HG03565 (cell line): ENCODE results near the gene UBTF.

Experiments used
- ATAC-seq: cut with Tn5 transposase; IDR thresholded peaks from one replicate; pipeline ENCODE4 v1.9.1; 2021; ENCODE audit warnings: mild to moderate bottlenecking, moderate library complexity; ENCODE audit not compliant: unreplicated experiment

Gene UBTF

GRCh38 chr17:44216173-44216572, 3.3 kb downstream of the UBTF start:
- ATAC-seq = no peak

DNA sequence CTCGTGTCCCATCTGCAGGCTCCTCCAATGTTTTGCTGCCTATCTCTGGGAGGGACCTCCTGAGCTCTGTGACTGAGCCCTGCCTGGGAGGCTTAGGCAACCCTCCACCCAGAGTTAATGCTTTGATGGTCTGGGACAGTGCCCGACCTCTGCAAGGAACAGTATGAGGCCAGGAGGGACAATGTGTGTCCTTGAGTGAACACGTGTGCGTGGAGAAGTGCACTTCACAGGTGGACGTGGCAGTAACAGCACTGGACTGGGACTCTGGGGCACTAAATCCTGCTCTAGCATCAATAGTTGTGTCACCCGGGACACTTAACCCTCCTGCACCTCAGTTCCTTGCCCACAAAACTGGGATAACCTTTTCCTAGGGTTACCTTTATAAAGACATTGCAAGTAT, 4.6 kb downstream of the UBTF start:
- no peak for ATAC-seq

GRCh38 chr17:44214230-44214494, 5.3 kb downstream of the UBTF start:
- no peak for ATAC-seq

DNA sequence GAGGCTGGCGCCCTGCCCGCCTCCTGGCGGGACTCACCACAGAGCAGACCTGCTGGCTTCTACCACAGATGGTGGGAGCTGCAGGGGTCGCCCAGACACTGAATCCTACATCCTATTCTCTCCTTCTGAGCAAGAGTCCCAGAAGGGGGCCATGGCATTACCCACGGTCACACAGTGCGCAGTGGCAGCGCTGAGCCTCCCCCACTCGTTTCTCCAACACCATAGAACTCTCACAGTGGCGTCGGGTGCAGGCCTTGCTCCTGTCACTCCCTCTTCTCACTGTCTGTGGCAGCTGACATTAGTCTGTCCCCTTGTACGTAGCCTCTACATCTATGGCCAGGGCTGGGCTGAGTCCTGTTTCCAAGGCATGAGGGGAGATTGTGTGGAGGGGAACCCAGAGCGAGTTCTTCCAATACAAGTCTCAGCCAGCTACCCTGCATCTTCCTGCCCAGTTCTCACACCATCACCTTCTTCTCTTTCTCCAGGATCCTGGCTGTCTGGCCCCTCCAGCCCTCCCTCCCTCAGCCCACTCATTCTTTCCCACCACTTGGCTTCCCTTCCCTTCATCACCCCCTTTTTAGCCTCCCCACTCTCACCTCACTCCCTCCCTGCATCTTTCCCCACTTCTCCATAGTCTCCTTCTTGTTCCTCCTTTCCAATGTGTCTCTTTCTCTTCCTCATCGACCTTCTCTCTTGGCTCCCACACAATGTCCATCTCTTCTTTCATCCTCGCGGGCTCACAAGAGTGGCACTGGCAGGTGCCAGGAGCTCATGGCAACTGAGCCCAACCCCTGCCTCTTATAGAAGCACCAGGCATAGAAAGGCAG, 5.9 kb downstream of the UBTF start:
- ATAC-seq = no peak

DNA sequence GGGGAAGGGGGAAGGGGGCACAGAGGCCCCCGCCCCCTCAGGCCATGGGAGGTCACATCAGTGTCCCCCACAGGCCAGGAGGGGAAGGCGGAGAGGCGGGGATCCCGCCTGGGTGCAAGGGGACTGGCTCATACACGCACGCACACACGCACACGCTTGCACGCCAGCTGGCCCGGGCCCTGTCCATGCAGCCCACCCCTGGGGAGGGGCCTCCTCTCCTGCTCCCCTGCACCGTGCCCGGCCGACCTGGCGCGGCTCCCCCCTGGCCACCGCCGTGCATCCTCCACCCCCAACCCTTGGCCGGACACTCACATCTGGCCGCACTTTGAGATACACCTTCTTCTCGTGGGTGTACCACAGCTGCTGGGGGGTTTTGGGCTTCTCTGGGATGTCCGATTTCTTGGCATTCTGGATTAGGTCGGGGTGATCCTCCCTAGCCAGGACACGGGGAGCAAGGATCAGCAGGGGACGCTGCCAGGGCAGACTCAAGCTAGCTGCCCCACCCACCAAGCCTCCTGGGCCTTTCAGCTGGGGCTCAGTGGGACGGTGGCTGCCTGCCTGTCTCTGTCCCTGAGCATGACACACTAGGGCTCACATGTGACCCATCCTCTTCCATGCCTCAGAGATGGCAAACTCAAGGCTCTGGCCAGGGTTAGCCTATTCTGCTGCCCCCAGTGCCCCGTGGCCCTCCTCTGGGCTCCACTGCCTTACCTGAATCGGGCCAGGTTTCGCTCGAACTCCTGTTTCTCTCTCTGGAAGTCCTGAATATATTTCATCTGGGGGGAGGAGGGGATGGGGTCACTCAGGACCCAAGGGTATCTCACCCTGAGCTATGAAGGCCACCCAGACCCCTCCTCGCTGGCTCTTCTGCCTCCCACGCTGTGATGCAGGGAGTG, 6.7 kb downstream of the UBTF start:
- ATAC-seq = no peak

DNA sequence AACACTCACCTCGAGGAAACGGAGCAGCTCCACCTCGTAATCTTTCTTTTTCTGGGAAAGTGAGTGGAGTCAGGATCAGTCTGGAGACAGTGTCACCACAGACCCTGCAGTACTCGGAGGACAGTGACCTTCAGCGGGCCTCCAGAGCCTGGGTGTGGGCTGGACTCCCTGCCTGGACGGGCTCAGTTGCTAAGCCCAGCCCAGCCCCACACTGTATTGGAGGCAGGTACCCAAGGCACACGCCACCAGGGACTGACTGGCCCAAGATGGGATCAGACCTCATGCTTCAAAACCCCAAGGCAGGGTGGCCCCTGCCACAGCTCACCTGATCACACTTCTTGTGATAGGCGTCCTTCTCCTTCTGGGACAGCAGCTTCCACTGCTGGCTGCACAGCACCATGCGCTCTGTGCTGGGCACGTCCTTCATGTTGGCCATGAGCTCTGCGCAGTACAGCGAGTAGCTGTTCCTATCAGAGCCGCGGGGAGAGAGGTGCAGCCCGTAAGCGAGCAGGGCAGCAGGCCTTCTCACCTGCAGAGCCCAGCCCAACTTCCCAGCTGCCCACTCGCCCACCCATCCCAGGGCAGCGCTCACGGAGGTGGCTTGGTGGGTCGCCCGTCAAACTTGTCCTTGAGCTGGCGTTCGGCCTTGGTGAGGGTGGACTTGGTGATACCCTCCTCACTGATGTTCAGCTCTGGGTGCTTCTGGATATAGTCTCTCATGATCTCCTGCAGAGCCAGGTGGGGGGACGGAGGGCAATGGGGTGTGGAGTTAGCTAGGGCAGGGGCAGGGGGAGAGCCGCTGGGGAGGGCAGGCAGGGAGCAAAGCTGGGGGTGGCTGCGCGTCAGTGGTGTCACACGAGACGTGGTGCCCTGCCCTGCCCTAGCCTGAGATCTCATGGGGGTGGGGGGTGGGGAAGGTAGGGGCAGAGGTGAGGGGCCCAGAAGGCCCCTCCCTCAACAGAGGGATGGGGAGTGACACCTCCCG, 7.9 kb downstream of the UBTF start:
- ATAC-seq = no peak

DNA sequence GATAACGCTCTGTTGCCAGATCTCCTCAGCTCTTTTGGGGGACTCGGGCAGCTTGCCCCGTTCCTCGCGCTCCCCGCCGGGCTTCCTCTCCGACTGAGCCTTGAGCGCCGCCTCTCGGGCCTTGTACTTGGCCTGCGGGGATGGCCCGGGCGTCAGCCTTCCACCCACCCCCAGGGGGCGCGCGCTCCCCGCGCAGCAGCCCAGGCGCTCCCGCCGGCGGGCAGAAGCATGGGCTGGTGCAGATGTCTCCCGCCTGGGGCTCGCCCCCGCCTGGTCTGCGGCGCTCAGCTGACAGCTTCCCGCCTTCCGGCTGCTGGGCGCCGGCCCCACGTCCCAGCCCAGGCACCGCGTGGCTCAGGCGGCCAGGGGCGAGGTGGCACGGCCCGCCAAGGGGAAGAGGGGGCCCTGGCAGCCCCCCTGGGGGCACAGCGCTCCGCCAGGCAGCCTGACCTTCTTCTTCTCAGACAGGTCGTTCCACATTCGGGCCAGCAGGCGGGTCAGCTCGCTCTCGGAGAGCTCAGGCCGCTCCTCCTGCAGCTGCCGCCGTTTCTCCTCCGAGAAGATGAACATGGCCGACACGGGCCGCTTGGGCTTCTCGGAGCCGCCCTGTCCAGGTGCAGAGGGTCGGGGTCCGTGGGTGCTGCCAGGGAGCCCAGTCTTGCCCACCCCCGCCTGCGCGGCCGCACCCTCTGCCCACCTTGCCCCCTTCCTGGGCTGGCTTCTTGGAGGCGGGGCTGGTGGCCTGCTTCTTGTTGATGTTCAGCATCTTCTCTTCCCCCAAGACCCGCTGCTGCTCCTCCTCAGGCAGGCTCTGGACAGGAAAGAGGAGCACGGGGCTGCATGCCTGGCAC, 8.9 kb downstream of the UBTF start:
- peak; percentile 80 for ATAC-seq

DNA sequence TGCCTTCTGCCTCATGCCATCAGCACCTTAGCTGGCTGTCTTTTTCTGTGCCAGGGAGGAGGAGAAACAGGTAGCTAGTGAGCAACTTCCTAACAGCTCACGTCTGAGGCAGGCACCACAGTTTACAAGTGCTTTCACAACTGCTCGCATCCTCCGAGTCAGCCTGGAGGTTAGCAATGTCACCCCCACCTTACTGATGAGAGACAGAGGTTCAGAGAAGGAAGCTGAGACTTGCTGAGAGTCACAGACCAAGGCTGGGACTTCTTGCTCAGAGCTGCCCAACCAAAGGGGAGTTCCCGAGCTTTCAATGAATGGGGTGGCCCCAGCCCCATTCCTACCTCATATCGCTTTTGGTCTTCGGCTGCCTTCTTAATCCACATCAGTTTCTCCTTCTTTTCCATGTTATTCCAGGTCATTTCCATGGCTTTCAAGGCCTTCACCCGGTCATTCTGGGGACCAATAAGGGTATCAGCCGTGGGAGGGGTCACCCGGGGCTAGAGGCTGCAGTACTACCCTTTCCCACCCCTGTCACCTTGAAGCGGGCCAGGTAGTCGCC, 9.6 kb downstream of the UBTF start:
- ATAC-seq = no peak

- ATAC-seq = no peak
Observed at GRCh38 chr17:44207743-44208142, 11.7 kb downstream of the UBTF start.

DNA sequence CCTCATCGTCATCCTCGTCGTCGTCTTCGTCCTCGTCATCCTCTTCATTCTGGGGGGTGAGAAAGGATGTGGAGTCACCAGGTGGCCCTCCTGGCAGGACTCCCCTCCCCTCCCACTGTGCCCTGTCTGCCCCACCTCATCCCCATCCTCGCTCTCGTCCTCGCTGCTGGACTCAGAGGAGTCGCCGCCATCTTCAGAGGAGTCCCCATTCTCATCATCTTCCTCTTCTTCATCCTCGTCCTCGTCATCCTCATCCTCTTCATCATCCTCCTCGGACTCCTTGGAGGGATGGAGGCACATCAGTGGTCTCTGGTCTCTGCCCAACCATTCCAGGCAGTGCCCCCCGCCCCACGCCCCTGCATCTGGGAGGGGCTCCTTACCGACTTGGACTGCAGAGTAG, 12.2 kb downstream of the UBTF start:
- ATAC-seq = no peak

- ATAC-seq = no peak
Observed at GRCh38 chr17:44206825-44207155, 12.7 kb downstream of the UBTF start.

GRCh38 chr17:44205962-44206824, 13.3 kb downstream of the UBTF start:
- ATAC-seq = no peak

DNA sequence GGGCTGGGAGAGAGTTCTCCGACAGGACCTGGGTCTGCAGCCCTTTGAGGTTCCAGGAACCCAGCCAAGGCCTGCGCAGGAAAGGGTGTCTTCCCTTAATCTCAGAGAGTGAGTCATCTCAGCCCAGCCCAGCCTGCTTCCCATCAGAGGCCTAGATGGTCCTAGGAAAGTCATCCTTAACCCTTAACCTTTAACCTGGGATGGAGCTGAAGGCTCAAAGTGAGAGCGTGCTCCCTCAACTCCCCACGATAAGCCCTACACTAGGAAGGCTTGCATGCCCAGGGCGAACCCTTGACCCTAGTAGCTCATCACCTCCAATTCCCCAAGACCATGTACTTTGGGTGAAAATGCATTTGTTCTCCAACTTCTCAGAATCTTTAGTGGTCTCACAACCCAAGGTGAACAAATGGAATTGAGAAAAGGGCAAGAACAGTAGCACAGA, 15.0 kb downstream of the UBTF start:
- no peak for ATAC-seq

GRCh38 chr17:44203731-44204440, 15.6 kb downstream of the UBTF start:
- no peak for ATAC-seq

- no peak for ATAC-seq
Observed at GRCh38 chr17:44202756-44203155, 16.7 kb downstream of the UBTF start.

DNA sequence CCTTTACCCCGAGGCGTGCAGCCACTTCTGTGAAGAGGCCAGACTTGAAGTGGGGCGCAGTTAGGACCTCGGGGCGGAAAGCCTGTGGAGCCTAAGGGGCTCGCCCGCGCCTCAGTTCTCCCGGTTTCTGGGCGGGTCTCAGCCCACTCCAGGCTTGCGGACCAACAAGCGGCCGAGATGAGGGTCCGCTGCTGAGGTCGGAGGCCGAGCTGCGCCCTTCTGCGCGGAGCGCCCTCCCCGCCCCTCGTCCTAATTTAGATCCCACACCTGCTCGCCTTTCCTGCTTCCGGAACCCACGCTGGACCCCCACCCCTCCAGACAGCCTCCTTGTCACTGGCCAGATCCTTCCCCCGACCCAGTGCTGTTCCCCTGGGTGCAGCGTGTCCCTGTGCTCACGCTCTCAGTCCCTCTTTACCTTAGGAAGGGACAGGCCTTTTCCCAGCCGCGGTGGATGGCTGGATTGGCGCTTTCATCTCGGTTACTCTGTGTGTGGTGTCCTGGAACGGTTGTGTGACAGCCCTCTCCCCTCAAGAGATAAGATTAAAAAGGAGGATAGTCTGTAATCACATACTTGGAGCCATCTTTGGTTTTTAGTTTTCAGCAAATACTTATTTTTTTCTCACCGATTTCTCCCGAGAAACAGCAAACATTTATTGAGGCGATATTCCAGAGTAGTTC, 18.9 kb downstream of the UBTF start:
- ATAC-seq = no peak

DNA sequence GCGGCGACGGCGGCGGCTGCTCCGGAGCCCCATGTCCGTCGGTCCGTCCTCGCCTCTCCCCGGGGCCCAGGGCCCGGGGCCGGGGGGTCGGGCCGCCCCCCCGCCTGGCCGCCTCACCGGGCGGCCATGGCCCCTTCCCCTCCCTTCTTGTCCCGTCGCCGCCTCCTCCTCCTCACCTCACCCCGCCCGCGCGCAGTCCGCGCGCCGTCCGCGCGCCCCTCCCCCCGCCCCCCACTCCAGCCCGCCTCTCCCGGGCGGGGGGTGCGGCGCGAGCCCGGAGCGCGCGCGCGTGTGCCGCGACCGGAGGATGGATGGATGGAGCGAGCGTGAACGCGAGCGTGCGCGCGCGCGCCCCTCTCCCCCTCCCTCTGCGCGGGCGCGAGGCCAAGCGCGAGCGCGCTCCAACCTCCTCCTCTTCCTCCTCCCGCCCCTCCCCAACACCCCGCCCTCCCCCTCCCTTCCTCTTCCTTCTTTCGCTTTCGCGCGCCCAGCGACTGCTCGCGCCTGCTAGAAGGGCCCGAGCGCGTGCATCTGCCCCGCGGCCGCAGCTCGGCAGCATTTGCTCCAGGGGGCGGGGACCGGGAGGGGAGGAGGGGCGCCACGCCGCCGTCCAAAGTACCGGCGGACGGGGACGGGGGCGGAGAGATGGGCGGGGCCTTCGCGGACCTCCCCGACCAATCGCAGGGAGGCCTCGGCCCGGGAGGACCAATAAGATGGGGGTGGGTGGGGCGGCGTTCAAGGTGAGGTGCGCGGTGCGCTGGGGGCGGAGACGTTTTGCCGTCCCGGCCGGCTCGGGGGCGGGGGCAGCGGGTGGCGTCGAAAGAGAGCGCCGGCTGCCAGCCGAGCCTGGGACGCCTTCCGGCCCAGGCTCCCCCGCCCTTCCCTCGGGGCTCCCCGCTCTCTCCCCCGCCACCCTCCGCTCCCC, 19.7 kb downstream of the UBTF start, which contains the start of gene ATXN7L3:
ATXN7L3 (minus strand) TSS at position 332 of the 925 bp plus-strand sequence. CDS start 1,814 bp downstream, outside the sequence.
- ATAC-seq = peak; percentile 52
